Tibial artery (tissue), 4 donors: ENCODE results near the gene IGFBP1.
"Not testable (repeated sequence)": the region's sequence is repeated elsewhere in the genome, so short reads cannot be mapped to it uniquely, and the experiment has no call there.

Source experiments
- DNase-seq, 2 donors: peaks; one replicate each; pipeline ENCODE4 v3.0.0-alpha.2; 2019
- H3K27ac ChIP-seq, 2 donors: fragments of 200-600 bp; sonication (generic) in 1 of 2; 1 replicate in 1 of 2; 2 replicates in 1 of 2; pipeline ENCODE4 v1.5.1; 2018 to 2019; ENCODE audit warnings: mild to moderate bottlenecking in 1 of 2
- H3K27me3 ChIP-seq, 2 donors: fragments of 200-600 bp; sonication (generic) in 1 of 2; one replicate each; pipeline versions ENCODE4 v1.5.1 to v1.6.0; 2016 to 2019
- H3K36me3 ChIP-seq, 3 donors: fragments of 200-600 bp; sonication (generic) in 2 of 3; one replicate each; pipeline ENCODE4 v1.5.1; 2016 to 2019; ENCODE audit warnings: mild to moderate bottlenecking in 2 of 3
- H3K4me1 ChIP-seq, 4 donors: fragments of 200-600 bp; sonication (generic) in 2 of 4; 1 replicate in 3 of 4; 2 replicates in 1 of 4; pipeline ENCODE4 v1.5.1; 2016 to 2019
- H3K4me3 ChIP-seq, 2 donors: fragments of 200-600 bp; sonication (generic) in 1 of 2; 1 replicate in 1 of 2; 2 replicates in 1 of 2; pipeline ENCODE4 v1.5.1; 2018 to 2019; ENCODE audit warnings: mild to moderate bottlenecking in 2 of 2
- H3K9me3 ChIP-seq, 3 donors: fragments of 200-600 bp; sonication (generic) in 1 of 3; one replicate each; pipeline ENCODE4 v1.5.1; 2016 to 2019
- intact Hi-C: fragments of 100-400 bp; cut with DNase I; formaldehyde crosslinking; loops from one replicate; pipeline ENCODE4 v1.15.0; 2023; ENCODE audit warnings: low total_unique reads
- TF ChIP-seq, protein P1 (sequence below), 2 experiments: fragments of 200-600 bp in 1 of 2; fragments of 450-650 bp in 1 of 2; IDR thresholded peaks; one replicate each; pipeline ENCODE4 v1.5.1; 2017 to 2019; ENCODE audit warnings: antibody characterized with exemption in 2 of 2, mild to moderate bottlenecking in 1 of 2, moderate library complexity in 1 of 2

IGFBP1 gene

DNA sequence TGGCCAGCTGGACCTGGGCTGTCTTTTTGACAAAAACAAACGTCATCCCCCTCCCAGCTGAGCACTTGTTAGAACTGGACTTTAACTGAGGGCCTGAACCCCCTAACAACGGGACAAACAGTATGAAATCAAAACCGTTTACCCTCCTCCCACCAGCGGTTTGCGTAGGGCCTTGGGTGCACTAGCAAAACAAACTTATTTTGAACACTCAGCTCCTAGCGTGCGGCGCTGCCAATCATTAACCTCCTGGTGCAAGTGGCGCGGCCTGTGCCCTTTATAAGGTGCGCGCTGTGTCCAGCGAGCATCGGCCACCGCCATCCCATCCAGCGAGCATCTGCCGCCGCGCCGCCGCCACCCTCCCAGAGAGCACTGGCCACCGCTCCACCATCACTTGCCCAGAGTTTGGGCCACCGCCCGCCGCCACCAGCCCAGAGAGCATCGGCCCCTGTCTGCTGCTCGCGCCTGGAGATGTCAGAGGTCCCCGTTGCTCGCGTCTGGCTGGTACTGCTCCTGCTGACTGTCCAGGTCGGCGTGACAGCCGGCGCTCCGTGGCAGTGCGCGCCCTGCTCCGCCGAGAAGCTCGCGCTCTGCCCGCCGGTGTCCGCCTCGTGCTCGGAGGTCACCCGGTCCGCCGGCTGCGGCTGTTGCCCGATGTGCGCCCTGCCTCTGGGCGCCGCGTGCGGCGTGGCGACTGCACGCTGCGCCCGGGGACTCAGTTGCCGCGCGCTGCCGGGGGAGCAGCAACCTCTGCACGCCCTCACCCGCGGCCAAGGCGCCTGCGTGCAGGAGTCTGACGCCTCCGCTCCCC is at the start of gene IGFBP1:
TSS of gene IGFBP1 (plus strand) at position 304 of the 808 bp plus-strand sequence. CDS start at position 469, 165 bp downstream.
- intact Hi-C loops, result no loop called here
- Histone ChIP-seq H3K4me3 (peak within 1 kb of the TSS; percentile 25 to 47), H3K9me3 (no peaks in the 10 kb centered on the region), H3K36me3 (no peaks in the 10 kb centered on the region), H3K4me1 (peaks cover 0 to 12% (median 10%) of the 10 kb centered on the region in 4 donors), H3K27ac (no peak within 1 kb of the TSS), H3K27me3 (peaks cover 0 to 49% of the 10 kb centered on the region in 2 donors)
- no peak for DNase-seq
- TF ChIP-seq, protein P1, sequence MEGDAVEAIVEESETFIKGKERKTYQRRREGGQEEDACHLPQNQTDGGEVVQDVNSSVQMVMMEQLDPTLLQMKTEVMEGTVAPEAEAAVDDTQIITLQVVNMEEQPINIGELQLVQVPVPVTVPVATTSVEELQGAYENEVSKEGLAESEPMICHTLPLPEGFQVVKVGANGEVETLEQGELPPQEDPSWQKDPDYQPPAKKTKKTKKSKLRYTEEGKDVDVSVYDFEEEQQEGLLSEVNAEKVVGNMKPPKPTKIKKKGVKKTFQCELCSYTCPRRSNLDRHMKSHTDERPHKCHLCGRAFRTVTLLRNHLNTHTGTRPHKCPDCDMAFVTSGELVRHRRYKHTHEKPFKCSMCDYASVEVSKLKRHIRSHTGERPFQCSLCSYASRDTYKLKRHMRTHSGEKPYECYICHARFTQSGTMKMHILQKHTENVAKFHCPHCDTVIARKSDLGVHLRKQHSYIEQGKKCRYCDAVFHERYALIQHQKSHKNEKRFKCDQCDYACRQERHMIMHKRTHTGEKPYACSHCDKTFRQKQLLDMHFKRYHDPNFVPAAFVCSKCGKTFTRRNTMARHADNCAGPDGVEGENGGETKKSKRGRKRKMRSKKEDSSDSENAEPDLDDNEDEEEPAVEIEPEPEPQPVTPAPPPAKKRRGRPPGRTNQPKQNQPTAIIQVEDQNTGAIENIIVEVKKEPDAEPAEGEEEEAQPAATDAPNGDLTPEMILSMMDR (IDR thresholded peaks at IDR 0.05), result no peak

DNA sequence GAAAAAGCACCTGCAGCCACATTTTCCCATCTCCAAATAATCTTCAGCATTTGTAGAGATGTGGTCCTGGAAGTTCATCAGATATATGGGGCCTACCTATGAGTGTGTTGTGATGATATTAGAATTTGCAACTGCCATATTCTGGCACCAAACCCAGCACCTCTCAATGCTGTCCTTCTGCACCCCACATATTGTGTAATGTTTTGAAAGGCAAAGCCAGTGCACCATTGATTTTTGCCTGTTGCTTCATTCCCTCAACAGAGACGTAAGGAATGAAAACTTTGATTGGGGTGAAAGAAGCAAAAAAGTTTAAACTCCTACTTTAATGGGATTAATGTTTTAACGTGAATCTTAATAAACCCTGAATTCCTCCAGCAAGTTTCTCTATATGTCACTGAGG is 49.4 kb upstream of the IGFBP1 start:
- DNase-seq, intact Hi-C loops, H3K27ac ChIP-seq, H3K27me3 ChIP-seq, H3K9me3 ChIP-seq, H3K4me1 ChIP-seq, H3K4me3 ChIP-seq, H3K36me3 ChIP-seq: not testable (repeated sequence)

DNA sequence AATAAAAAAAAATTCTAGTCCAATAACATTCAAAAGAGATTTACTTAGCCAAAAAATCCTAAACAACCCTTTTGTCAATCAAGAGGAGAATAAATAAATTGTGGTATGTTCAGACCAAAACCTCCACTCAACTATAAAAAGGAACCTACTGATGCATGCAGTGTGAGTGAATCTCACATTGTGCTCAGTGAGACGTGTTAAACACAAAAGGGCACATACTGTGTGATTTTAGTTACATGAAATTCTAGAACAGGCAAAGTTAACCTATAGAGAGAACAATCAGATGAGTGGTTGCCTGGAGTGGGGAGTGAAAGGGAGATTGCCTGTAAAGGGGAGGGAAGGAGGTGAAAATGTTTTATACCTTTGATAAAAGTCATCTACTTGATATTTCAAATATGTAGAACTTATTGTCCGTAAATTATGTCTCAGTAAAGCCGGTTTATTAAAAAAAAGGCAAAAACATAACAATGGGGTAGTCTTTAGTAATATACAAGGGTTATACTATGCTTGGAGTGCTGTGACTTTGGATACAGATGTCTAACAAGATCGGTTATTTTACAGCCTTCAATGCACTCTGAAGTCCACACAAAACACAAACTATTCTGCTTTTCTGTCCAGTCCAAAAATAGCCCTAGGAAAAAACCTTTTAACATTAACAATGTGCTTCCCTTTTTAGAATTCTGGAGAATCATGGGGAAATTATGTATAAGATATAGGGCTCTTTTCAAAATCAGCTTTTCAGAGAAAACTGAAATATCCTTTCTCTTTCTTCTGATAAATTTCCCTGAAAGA is 46.2 kb upstream of the IGFBP1 start:
- H3K27ac ChIP-seq, intact Hi-C loops, H3K27me3 ChIP-seq, H3K4me3 ChIP-seq, H3K4me1 ChIP-seq, H3K36me3 ChIP-seq, DNase-seq, H3K9me3 ChIP-seq: not testable (repeated sequence)

DNA sequence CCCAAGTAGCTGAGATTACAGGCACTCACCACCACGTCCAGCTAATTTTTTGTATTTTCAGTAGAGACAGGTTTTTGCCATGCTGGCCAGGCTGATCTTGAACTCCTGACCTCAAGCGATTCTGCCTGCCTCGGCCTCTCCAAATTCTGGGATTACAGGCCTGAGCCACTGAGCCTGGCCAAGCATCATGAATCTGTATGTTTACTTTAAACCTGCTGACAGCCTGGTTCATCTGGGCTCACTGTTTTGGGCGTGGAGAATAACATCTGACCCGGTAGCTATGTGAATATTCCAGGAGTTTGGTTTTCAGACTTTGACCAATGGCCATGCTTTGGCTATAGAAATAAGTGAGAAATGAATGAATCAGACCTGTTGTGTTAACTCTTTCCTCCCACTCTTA is 41.8 kb upstream of the IGFBP1 start:
- H3K9me3 ChIP-seq, DNase-seq, H3K4me1 ChIP-seq, H3K27me3 ChIP-seq, intact Hi-C loops, H3K4me3 ChIP-seq, H3K36me3 ChIP-seq, H3K27ac ChIP-seq: not testable (repeated sequence)

DNA sequence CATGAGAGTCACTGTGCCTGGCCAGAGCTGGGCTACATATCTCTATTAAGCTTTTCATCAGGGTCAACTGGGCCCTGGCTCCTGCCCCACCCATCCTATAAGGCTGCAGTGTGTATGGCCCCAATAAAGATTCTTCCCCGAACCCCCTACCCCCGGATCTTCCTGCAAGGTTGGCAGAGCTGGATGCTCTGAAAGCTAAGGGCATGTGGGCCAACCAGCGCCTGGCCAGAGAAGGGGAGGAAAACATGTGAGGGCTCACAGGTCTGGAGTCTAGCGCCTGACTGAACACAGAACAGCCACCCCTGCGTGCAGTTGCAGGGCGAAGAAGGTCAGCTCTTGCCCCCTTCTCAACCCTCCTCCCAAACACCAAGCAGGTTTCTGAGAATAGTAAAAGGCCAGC is 39.6 kb upstream of the IGFBP1 start:
- H3K27ac ChIP-seq, H3K9me3 ChIP-seq, H3K4me1 ChIP-seq, H3K27me3 ChIP-seq, DNase-seq, H3K36me3 ChIP-seq, H3K4me3 ChIP-seq, intact Hi-C loops: not testable (repeated sequence)

DNA sequence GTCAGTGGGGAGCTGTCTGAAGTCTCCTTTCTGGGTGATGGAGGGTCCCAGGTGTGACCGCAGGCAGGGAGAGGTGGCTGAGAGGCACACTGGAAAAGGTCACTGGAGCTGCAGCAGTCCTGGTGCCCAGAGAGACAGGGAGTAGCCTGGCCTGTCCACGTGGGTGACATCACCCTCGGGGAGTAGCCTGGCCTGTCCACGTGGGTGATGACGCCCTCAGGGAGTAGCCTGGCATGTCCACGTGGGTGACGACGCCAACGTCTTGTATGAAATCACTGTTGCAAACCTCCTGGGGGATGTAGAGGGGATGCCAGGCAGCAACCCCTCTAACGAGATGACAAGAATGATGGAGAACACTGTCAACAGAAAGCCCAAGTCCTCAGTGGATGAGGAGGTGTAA is 35.3 kb upstream of the IGFBP1 start:
- H3K4me1 ChIP-seq, H3K9me3 ChIP-seq, H3K27me3 ChIP-seq, H3K27ac ChIP-seq, intact Hi-C loops, H3K36me3 ChIP-seq, H3K4me3 ChIP-seq, DNase-seq: not testable (repeated sequence)

DNA sequence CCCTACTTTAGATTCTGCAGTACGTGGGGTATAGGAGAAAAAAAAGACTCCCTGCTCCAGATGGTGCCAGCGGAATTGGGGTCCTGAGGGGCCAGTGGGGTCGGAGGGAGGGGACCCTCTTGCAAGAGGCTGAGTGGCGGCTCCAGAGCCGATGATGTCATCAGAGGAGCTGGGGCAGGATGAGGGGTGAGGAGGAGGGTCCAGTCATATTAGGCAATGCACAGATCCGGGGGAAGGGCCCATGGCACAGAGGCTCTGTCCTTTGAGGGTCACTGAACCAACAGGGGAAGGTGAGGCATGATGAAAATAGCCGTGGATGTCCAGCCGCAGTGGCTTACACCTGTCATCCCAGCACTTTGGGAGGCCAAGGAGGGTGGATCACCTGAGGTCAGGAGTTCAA is 34.8 kb upstream of the IGFBP1 start:
- H3K4me3 ChIP-seq, H3K9me3 ChIP-seq, H3K4me1 ChIP-seq, H3K36me3 ChIP-seq, H3K27ac ChIP-seq, H3K27me3 ChIP-seq, DNase-seq, intact Hi-C loops: not testable (repeated sequence)

DNA sequence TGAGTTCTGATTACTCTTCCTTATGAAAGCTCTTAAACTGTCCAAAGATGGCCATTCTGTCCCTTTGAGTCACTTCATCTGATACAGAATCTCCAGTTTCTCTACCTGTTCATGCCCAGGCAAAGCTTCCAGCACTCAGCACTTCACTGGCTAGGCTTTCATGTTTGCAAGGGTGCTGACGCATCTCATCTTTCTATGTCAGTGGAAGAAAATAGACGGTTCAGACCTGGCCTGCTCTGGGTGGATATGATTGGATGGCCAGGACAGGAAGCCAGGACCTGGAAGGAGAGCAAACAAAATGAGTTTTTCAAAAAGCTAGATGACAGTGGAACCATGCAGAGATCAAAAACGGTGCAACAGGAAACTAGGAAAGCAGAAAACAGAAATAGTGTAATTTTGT is 32.6 kb upstream of the IGFBP1 start:
- H3K4me3 ChIP-seq, intact Hi-C loops, H3K27ac ChIP-seq, H3K36me3 ChIP-seq, DNase-seq, H3K9me3 ChIP-seq, H3K4me1 ChIP-seq, H3K27me3 ChIP-seq: not testable (repeated sequence)

DNA sequence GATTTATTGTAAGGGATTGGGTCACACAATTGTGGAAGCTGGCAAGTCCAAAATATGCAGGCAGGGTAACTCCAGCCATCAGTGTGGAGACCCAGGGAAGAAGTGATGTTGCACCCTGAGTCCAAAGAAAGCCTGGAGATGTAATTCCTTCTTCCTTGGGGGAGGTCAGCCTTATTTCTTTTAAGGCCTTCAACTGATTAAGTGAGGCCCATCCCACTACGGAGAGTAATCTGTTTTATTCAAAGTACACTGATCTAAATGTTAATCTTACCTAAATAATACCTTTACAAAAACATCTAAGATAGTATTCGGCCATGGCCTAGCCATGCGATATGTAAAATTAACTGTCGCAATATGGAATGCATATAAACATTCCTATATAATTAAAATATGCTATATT is 31.4 kb upstream of the IGFBP1 start:
- intact Hi-C loops, H3K27me3 ChIP-seq, DNase-seq, H3K9me3 ChIP-seq, H3K4me1 ChIP-seq, H3K27ac ChIP-seq, H3K4me3 ChIP-seq, H3K36me3 ChIP-seq: not testable (repeated sequence)
